GM19238 (cell line): Measurements from ENCODE around the gene PMP22.

ENCODE experiments used
- DNase-seq: peaks from one replicate; pipeline ENCODE4 v3.0.0; 2011; ENCODE audit warnings: low spot score; ENCODE audit not compliant: insufficient read length

The PMP22 gene

GRCh38 chr17:15265131-15265530, at the start of gene PMP22:
Gene PMP22, minus strand, starts transcription at chr17:15265326. Its CDS starts 4,599 bp downstream, at chr17:15260727.
- no peak for DNase-seq

DNA sequence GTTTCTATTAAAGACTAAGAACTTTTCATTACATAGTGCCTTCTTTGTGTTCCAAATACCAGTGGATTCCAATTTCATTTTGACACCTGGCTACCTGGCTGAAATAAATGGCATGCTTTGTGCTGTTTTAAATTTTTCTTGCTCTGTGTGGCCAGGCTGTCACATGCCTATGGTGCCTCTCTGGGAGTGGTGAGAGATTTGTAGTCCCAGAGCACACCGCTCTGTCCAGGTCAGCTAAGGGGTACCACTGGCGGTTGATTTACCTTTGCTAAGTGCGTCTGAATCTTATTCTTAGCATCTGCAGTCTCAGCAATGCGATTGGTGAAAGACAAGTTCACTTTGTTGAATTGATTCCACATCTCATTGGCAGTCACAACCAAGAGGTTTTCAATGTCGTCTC, 46.9 kb upstream of the PMP22 start:
- DNase-seq: no peak

- no peak for DNase-seq
Observed at GRCh38 chr17:15309793-15310192, 44.7 kb upstream of the PMP22 start.

DNA sequence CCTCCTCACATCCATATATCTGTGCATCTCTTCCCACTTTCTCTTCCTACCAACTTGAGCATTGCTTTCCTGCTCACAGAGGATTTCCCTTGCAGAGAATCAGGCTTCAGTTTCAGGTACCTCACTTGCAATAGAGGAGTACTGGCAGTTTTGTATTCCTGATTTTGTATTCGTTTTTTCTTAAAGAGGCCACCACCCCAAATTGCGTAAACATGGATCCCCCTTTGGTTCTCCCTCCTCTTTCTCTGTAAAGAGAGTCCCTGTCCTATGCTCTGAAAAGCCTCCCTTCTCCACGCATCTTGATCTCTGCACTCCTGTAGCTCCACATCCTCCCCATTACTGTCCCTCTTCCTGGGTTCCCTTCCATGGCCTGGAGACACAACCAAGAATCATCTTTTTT, 44.1 kb upstream of the PMP22 start:
- no peak for DNase-seq

DNA sequence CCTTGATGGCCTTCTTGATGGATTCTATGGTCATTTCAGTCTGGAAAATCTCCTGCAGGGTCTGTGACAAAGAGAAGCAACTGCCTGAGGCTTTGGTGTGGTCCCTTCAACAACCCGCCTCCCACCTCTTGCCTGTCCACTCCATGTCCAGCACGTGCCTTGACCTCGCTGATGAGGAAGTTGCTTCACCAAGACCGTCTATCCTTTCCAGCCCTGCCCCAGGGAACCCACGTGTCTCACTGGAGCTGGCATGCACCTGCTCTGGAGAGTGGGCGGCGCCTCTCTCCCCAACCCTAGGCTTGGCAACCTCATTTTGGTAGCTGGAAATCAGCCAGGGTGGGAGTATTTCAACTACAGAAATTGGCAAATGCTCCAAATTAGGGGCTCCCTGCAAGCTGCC, 43.6 kb upstream of the PMP22 start:
- DNase-seq: no peak

GRCh38 chr17:15307710-15308111, 42.6 kb upstream of the PMP22 start:
- no peak for DNase-seq

DNA sequence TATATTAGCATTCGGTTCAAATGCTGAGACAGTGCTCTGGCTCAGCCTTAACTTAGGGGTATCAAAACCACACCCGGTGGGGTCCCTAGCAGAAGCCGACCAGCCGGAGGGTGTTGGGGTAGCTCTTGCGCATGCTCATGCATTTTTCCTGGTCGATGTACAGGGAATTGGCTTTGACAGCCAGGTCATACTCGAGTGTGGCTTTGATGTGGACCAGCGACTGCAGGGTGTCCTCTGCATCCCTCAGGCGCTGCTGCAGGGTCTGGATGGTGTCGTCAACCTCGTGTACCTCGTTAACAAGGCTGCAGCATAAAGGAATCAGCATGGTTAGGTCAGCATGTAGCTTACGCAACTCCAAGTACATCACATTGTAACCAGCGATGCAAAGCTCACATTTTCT, 38.7 kb upstream of the PMP22 start:
- DNase-seq: no peak

DNA sequence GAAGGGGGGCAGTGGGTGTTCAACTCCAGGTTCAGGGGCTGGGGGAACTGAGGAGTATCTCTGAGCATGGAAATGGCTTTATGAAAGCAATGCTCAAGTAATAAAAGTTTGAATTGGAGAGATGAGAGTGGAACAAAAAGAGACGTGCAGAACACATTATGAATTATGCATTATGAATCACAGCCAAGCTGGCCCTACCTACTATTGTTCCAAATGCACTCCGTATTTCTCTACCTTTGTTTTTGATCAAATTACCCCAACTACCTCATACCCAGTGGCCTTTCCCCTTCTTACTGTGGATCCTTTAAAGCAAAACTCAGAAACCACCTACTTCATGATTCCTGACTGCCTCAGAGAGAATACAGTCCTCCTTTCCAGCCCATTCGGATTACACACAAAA, 38.1 kb upstream of the PMP22 start:
- DNase-seq: no peak

DNA sequence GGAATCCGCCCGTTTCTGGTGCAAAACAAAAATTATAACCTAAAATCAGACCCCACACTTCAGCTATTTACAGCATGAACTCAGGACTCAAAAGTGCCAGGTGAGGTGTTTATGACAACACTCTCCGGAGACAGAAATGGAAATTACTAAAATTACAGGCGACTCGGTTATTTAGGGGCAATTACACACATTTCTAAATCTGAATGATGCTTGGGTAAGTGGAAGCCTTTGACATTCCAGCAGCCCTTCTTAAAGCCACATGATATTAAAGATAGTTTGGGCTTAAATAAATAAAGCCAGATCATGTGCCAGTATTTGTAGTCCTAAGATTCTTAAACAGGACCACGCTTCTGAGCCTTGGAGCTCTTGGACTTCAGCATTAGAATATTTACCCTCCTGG, 36.7 kb upstream of the PMP22 start:
- no peak for DNase-seq

DNA sequence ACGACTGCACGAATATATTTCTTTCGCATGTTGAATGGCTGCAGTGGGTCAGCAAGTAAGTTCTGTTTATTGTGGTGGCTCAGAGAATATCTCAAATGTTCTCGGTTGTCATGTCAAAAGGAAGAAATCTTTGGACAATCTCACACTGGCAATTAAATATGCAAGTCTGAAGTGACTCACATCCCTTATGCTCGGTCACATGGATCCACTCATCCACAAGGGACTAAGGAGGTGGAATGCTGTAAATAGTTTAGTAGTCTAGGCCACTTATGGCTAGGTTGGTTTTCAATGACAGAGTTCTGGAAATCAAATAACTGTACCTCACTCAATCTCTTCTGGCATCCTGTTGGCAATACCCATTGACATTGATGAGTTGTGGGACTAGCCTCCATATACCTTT, 33.0 kb upstream of the PMP22 start:
- DNase-seq: no peak

DNA sequence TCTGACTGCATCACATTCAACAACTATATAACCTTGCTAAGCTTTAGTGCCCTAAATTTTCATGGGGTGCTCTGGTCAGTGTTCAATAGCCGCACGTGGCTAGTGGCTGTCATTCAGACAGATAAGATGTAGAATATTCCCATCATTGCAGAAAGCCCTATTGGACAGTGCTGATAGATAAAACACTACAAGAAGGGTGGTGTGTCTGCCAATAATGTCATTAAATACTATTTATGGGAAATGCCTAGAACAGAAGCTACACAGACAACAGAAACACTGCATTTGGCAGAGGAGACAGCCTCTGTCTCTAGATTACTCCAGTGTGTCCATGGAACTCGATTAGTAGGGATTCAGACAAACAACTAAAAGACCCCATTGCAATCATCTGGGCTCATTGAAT, 28.4 kb upstream of the PMP22 start:
- no peak for DNase-seq

DNA sequence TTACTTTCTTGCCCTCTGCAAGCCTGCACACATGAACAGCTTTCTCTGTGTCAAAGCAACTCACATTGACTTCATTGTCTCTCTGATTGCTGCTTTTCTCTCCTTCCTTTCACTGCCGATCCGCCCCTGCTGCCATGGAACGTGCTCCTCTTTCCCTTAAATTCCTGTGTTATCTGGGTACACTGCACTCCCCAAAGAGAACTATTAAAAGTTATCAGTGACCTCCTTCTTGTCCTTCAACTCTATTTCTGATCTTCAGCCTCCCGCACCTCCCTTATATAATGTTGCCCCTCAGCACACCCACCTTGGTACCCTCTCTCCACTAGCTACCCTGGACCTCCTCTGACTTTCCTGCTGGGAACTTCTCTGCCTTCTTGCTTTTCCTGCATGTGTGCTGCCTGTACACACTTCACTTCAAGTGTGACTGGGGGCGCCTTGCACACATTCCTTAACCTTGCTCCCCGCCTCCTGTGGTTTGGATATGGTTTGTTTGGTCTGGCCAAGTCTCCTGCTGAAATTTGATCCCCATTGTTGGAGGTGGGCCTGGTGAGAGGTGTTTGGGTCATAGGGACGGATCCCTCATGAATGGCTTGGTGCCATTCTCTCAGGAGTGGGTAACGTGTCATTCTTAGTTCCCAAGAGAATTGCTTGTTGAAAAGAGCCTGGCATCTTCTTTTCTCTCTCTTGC, 26.7 kb upstream of the PMP22 start:
- DNase-seq: no peak

GRCh38 chr17:15290605-15291004, 25.5 kb upstream of the PMP22 start:
- DNase-seq: no peak

GRCh38 chr17:15289285-15290183, 24.4 kb upstream of the PMP22 start:
- DNase-seq: no peak

GRCh38 chr17:15288859-15289258, 23.7 kb upstream of the PMP22 start:
- DNase-seq: no peak

DNA sequence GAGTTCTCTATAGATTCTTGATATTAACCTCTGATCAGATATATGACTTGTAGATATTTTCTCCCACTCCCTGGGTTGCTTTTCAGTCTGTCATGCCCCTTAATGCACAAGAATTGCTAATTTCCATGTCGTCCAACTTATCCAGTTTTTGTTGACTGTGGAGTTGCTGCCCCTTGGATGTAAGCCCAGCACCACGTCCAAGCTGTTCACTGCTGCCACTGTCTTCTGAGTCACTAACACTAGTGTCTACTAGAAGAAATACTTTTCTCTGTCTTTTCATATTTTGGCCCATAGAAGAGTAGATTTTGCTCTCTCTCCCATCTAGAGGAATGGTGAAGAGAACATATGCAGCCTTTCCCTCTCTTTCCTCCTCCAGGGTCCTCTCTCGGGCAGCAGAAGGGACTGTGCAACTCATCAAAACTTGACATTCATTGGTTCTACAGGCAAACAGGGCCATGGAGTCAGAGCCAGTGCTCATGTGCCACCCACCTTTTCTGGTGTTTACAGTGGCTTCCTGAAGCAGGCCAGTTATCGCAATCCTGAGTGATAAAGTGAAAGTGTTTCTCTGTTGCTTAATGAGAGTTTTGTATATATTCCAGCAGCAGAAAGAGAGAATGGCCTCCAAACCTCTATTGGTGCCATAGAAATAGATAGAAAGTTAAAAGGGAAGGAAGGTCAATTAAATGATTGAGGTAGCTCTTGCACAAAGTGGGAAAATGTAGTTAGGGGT, 22.6 kb upstream of the PMP22 start:
- DNase-seq: no peak

DNA sequence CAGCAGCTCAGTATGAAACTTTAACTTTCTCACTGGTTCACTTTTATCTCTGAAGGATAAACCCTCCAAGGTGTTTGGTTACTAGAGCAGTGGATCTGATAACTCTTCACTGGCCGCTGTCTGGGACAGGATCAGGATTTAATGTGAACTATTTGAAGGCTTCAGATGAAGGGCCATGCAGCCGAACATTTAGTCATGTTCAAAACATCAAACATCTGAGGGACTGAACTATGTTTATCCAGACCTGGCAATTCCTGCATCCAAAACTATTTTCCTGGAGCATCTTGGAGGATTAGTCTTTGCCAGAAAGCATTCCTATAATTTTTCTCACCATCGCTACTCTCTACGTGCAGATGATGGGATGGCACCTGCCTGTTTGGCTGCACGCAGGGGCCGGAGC, 20.3 kb upstream of the PMP22 start:
- no peak for DNase-seq

DNA sequence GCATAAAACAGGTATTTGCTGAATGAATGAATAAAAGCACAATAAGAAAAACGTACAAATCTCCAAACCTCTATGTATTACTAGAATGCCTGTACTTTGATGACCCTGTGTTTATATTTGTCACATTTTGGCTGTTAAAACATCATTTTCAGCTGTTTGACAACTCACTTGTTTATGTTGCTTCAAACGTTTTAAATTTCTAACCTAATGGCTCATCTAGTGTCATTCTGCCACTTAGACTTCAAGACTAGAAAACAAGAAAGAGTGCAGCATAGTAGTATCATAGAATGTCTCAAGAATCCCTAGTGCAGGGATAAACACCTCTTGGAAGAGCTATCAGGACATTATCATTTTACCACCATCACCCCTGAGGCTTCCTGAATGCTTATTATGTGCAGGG, 19.4 kb upstream of the PMP22 start:
- no peak for DNase-seq

- no peak for DNase-seq
Observed at GRCh38 chr17:15284107-15284506, 19.0 kb upstream of the PMP22 start.

DNA sequence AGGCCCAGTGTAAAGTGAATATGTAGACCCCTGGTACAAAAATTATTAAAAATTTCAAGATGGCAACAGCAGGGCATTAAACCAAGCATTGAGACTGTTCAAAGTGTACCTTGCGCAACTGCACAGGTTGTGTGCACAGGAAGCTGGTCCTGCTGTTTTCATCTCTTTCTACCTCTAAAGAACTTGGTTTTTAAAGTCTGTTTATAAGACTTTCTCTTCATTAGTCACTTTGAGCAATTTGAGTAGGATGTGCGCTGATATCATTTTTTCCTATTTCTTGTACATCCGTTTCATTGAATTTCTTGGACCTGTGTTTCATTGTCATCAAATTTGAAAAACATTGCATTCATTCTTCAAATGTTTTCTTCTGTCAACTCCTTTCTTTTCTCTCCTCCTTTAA, 16.8 kb upstream of the PMP22 start:
- no peak for DNase-seq

DNA sequence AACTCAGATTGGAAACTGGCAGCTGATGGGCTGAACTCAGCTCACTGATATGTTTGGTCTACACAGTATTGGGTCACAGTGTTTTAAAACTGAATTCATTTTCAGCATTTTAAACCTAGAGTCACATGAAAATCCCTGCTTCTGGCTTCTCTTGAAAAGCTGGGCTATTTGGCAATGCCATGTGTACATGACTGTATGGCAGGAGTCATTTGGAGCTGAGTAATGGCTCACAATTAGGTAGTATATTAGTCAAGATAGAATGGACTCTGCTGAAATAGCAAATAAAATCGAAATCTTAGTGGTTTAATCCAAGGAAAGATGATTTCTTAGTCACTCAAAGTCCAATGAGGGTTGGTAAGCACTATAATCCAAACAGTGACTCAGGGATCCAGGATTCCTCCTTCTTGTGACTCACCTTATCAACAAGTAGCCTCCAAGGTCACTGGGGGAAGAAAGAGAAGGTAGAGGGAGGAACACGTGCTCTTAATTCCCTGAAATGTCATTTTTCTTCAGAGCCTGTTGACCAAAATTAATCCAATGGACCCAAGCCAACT, 13.9 kb upstream of the PMP22 start:
- no peak for DNase-seq

DNA sequence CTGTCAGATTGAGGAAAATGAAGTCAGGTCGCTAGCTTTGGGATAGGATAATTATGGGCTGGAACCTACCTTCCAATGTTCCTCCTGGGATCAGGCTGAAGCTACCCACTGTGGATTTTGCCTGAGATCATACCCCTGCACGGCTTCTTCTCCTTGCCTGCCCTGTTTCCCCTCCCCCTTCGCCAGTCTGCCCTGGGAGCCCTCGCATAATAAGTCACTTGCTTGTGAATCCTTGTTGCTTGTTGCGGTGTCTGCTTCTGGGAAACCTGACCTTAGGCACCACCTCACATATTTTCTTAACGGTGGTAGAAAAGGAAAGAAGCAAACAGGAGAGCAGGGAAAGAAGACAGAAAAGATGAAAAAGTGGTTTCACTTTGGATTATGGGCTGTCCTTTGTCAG, 13.3 kb upstream of the PMP22 start:
- DNase-seq: no peak
